Liver (tissue), 9 donors: Measurements from ENCODE around the gene INHBC. TPM values are rescaled to one million over a fixed set of nuclear protein-coding genes. Genes with fewer than 3 reads are reported as not detected.

ENCODE experiments used
- DNase-seq: peaks from one replicate; pipeline ENCODE4 v3.0.0-alpha.2; 2017; ENCODE audit warnings: low spot score
- H3K27ac ChIP-seq, 2 donors: one replicate each; pipeline ENCODE4 v1.7.0; 2013; ENCODE audit warnings: inconsistent platforms in 2 of 2, low read length in 2 of 2, control low read depth in 1 of 2, low read depth in 1 of 2, mild to moderate bottlenecking in 1 of 2
- H3K27me3 ChIP-seq, 4 donors: one replicate each; pipeline versions ENCODE4 v1.6.1 to v1.7.0; 2013; ENCODE audit warnings: low read length in 3 of 4, inconsistent platforms in 1 of 4, mild to moderate bottlenecking in 1 of 4, moderate library complexity in 1 of 4; ENCODE audit not compliant: control insufficient read depth in 4 of 4, insufficient read depth in 4 of 4
- H3K36me3 ChIP-seq, 4 donors: one replicate each; pipeline versions ENCODE4 v1.6.1 to v1.7.0; 2013; ENCODE audit warnings: low read length in 3 of 4, mild to moderate bottlenecking in 3 of 4, low read depth in 1 of 4, moderate library complexity in 1 of 4; ENCODE audit not compliant: control insufficient read depth in 4 of 4, insufficient read depth in 3 of 4
- H3K4me1 ChIP-seq, 4 donors: one replicate each; pipeline versions ENCODE4 v1.6.1 to v1.7.0; 2013; ENCODE audit warnings: low read length in 3 of 4, mild to moderate bottlenecking in 3 of 4, moderate library complexity in 1 of 4; ENCODE audit not compliant: control insufficient read depth in 4 of 4, insufficient read depth in 4 of 4
- H3K4me3 ChIP-seq, 3 donors: one replicate each; pipeline versions ENCODE4 v1.6.1 to v1.7.0; 2013; ENCODE audit warnings: low read length in 3 of 3, control low read depth in 1 of 3, low read depth in 1 of 3, mild to moderate bottlenecking in 1 of 3
- H3K9ac ChIP-seq, 2 donors: one replicate each; pipeline ENCODE4 v1.7.0; 2013; ENCODE audit warnings: low read length in 2 of 2, mild to moderate bottlenecking in 2 of 2, moderate library complexity in 2 of 2, control low read depth in 1 of 2, low read depth in 1 of 2
- H3K9me3 ChIP-seq, 4 donors: one replicate each; pipeline versions ENCODE4 v1.6.1 to v1.7.0; 2013; ENCODE audit warnings: low read length in 3 of 4; ENCODE audit not compliant: control insufficient read depth in 4 of 4
- ATF3 ChIP-seq: IDR thresholded peaks from 2 replicates; pipeline ENCODE4 v1.6.1; 2016; ENCODE audit warnings: antibody characterized with exemption
- CTCF ChIP-seq: fragments of 150-350 bp; IDR thresholded peaks from 2 replicates; pipeline ENCODE4 v1.5.1; 2017; ENCODE audit warnings: improper control_type of control experiment, low read depth, low read length; ENCODE audit not compliant: missing input control
- EGR1 ChIP-seq, 2 donors: IDR thresholded peaks; 2 replicates each; pipeline ENCODE4 v1.6.1; 2016 to 2018; ENCODE audit warnings: antibody characterized with exemption in 2 of 2, low read depth in 2 of 2
- FOXA1 ChIP-seq: IDR thresholded peaks from 2 replicates; pipeline ENCODE4 v1.6.1; 2016; ENCODE audit warnings: antibody characterized with exemption
- FOXA2 ChIP-seq: IDR thresholded peaks from 2 replicates; pipeline ENCODE4 v1.6.1; 2016; ENCODE audit warnings: antibody characterized with exemption
- GABPA ChIP-seq, 2 donors: IDR thresholded peaks in 1 of 2; conservative IDR thresholded peaks in 1 of 2; 2 replicates each; pipeline ENCODE4 v1.6.1; 2016; ENCODE audit warnings: antibody characterized with exemption in 2 of 2, mild to moderate bottlenecking in 1 of 2, moderate library complexity in 1 of 2
- HNF4A ChIP-seq, 2 donors: conservative IDR thresholded peaks; 2 replicates each; pipeline ENCODE4 v1.6.1; 2016; ENCODE audit warnings: antibody characterized with exemption in 2 of 2, mild to moderate bottlenecking in 2 of 2
- HNF4G ChIP-seq: IDR thresholded peaks from 2 replicates; pipeline ENCODE4 v1.6.1; 2016; ENCODE audit warnings: antibody characterized with exemption
- JUND ChIP-seq, 2 donors: IDR thresholded peaks; 2 replicates each; pipeline ENCODE4 v1.6.1; 2016; ENCODE audit warnings: antibody characterized with exemption in 2 of 2
- MAX ChIP-seq: IDR thresholded peaks from 2 replicates; pipeline ENCODE4 v1.6.1; 2016; ENCODE audit warnings: antibody characterized with exemption
- NR2F2 ChIP-seq: IDR thresholded peaks from 2 replicates; pipeline ENCODE4 v1.6.1; 2016; ENCODE audit warnings: antibody characterized with exemption
- RAD21 ChIP-seq, 2 donors: IDR thresholded peaks; 2 replicates each; pipeline ENCODE4 v1.6.1; 2016; ENCODE audit warnings: antibody characterized with exemption in 2 of 2, mild to moderate bottlenecking in 2 of 2
- RXRA ChIP-seq, 2 donors: IDR thresholded peaks; 2 replicates each; pipeline ENCODE4 v1.6.1; 2017 to 2018; ENCODE audit warnings: antibody characterized with exemption in 2 of 2, mild to moderate bottlenecking in 1 of 2
- SP1 ChIP-seq: IDR thresholded peaks from 2 replicates; pipeline ENCODE4 v1.6.1; 2018; ENCODE audit warnings: antibody characterized with exemption, mild to moderate bottlenecking
- TAF1 ChIP-seq: conservative IDR thresholded peaks from 2 replicates; pipeline ENCODE4 v1.6.1; 2016; ENCODE audit warnings: antibody characterized with exemption, mild to moderate bottlenecking
- YY1 ChIP-seq: IDR thresholded peaks from 2 replicates; pipeline ENCODE4 v1.6.1; 2016; ENCODE audit warnings: antibody characterized with exemption, mild to moderate bottlenecking
- WGBS: extraction: QIAGEN DNeasy Blood & Tissue Kit; methylation state at CpG from one replicate; pipeline ENCODE4 v1.1.7; 2013; 5-methylcytosine and 5-hydroxymethylcytosine counted together
- polyA plus RNA-seq, 2 donors: library from polyadenylated mRNA; stranded (reverse) in 1 of 2; unstranded in 1 of 2; fragments of 200-250 nt in 1 of 2; fragments of >200 nt in 1 of 2; fragmentation: Nextera tagmentation in 1 of 2; extraction: Ambion mirVana in 1 of 2; gene quantifications; one replicate each; pipeline versions ENCODE4 v1.2.1 to v1.2.3, GENCODE V29; 2013 to 2015
- total RNA-seq, 2 donors: library from RNA; depleted of rRNA; stranded (reverse); fragments of >200 nt; gene quantifications; one replicate each; pipeline ENCODE4 v1.2.3, GENCODE V29; 2014
- TF ChIP-seq, protein P1 (sequence below): IDR thresholded peaks from 2 replicates; pipeline ENCODE4 v1.6.1; 2016; ENCODE audit warnings: antibody characterized with exemption
- TF ChIP-seq, protein P2 (sequence below): IDR thresholded peaks from 2 replicates; pipeline ENCODE4 v1.6.1; 2016; ENCODE audit warnings: antibody characterized with exemption, mild to moderate bottlenecking
- donor health status: healthy.
- donor health status: healthy.
- donor health status: healthy.
- donor health status: healthy.
- donor health status: healthy.

INHBC gene
- total and polyA plus RNA-seq, 4 donors, result 2.8 to 134 (median 86.7) TPM

DNA sequence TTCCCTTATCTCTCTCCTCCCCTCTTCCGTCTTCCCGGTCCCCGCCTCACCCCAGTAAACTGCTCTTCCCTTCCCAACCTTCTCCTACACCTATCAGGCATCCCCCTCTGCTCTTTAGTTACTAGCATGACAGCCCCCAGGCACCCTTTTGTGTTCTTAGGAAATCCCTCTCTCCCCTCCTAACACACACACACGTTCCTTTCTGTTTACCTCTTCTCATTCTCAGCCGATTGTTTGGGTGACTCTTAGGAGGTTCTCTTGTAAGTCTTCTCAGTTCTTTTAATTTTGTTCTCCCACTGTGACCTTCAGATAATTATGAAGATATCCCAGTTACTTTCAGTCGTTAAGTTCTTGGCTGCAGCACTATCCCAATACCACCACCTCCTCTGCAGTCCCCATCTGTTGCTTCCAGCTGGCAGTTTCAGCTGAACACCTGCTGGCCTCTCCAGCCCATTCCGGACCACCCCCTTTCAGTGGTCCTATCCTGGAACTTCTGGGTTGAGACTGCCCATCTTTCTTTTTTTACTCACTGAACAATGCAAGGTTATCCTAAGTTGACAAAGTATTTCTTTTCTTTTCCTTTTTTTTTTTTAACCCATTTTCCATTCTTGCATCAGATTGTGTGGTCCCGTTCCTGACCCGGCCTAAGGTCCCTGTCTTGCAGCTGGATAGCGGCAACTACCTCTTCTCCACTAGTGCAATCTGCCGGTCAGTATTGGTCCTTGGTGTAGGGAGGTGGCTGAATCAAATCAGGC, 54.0 kb downstream of the INHBC start:
- TF ChIP-seq HNF4G, result no peak
- TF ChIP-seq RXRA (IDR thresholded peaks at IDR 0.05), result no peak
- TF ChIP-seq, protein P1, sequence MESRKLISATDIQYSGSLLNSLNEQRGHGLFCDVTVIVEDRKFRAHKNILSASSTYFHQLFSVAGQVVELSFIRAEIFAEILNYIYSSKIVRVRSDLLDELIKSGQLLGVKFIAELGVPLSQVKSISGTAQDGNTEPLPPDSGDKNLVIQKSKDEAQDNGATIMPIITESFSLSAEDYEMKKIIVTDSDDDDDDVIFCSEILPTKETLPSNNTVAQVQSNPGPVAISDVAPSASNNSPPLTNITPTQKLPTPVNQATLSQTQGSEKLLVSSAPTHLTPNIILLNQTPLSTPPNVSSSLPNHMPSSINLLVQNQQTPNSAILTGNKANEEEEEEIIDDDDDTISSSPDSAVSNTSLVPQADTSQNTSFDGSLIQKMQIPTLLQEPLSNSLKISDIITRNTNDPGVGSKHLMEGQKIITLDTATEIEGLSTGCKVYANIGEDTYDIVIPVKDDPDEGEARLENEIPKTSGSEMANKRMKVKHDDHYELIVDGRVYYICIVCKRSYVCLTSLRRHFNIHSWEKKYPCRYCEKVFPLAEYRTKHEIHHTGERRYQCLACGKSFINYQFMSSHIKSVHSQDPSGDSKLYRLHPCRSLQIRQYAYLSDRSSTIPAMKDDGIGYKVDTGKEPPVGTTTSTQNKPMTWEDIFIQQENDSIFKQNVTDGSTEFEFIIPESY, result no peak
- TF ChIP-seq GABPA (IDR thresholded peaks at IDR 0.05 in 1 of 2, conservative IDR thresholded peaks at IDR 0.05 in 1 of 2), result no peak
- TF ChIP-seq ATF3, result no peak
- H3K27ac ChIP-seq, result peak overlapping the region; percentile 62 to 70
- DNase-seq, result no peak
- no peaks in the 10 kb centered on the region for H3K27me3 ChIP-seq
- 27% methylated on average over 11 of the region's 11 CpGs for WGBS
- peaks cover 2 to 17% (median 11%) of the 10 kb centered on the region in 4 donors for H3K4me1 ChIP-seq
- H3K4me3 ChIP-seq, result peak overlapping the region; percentile 76 to 94 (median 88)
- H3K9me3 ChIP-seq, result no peaks in the 10 kb centered on the region
- peak overlapping the region; percentile 66 to 93 for H3K9ac ChIP-seq
- peaks cover 5 to 28% (median 18%) of the 10 kb centered on the region in 4 donors for H3K36me3 ChIP-seq

GRCh38 chr12:57489157-57489641, 54.6 kb downstream of the INHBC start:
- Histone ChIP-seq H3K4me1 (peaks cover 2 to 17% (median 11%) of the 10 kb centered on the region in 4 donors), H3K9ac (peak overlapping the region in 1 of 2 donors; percentile 93), H3K9me3 (no peaks in the 10 kb centered on the region), H3K36me3 (peaks cover 5 to 28% (median 18%) of the 10 kb centered on the region in 4 donors), H3K4me3 (peak overlapping the region in 2 of 3 donors; percentile 88 to 94), H3K27ac (no peak overlapping the region), H3K27me3 (no peaks in the 10 kb centered on the region)
- WGBS, result 95% methylated on average over 5 of the region's 5 CpGs
- no peak for DNase-seq
- no peak for TF ChIP-seq NR2F2
- no peak for TF ChIP-seq MAX
- TF ChIP-seq HNF4G, result no peak
- no peak for TF ChIP-seq SP1
- no peak for TF ChIP-seq JUND (IDR thresholded peaks at IDR 0.05)
- no peak for TF ChIP-seq FOXA1
- TF ChIP-seq CTCF, result no peak
- TF ChIP-seq FOXA2, result no peak
- TF ChIP-seq, protein P2, sequence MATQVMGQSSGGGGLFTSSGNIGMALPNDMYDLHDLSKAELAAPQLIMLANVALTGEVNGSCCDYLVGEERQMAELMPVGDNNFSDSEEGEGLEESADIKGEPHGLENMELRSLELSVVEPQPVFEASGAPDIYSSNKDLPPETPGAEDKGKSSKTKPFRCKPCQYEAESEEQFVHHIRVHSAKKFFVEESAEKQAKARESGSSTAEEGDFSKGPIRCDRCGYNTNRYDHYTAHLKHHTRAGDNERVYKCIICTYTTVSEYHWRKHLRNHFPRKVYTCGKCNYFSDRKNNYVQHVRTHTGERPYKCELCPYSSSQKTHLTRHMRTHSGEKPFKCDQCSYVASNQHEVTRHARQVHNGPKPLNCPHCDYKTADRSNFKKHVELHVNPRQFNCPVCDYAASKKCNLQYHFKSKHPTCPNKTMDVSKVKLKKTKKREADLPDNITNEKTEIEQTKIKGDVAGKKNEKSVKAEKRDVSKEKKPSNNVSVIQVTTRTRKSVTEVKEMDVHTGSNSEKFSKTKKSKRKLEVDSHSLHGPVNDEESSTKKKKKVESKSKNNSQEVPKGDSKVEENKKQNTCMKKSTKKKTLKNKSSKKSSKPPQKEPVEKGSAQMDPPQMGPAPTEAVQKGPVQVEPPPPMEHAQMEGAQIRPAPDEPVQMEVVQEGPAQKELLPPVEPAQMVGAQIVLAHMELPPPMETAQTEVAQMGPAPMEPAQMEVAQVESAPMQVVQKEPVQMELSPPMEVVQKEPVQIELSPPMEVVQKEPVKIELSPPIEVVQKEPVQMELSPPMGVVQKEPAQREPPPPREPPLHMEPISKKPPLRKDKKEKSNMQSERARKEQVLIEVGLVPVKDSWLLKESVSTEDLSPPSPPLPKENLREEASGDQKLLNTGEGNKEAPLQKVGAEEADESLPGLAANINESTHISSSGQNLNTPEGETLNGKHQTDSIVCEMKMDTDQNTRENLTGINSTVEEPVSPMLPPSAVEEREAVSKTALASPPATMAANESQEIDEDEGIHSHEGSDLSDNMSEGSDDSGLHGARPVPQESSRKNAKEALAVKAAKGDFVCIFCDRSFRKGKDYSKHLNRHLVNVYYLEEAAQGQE, result no peak
- TF ChIP-seq RXRA (IDR thresholded peaks at IDR 0.05), result no peak
- TF ChIP-seq GABPA (IDR thresholded peaks at IDR 0.05 in 1 of 2, conservative IDR thresholded peaks at IDR 0.05 in 1 of 2), result no peak
- TF ChIP-seq HNF4A (conservative IDR thresholded peaks at IDR 0.05), result no peak
- TF ChIP-seq RAD21 (IDR thresholded peaks at IDR 0.05), result no peak
- TF ChIP-seq, protein P1, result no peak
- TF ChIP-seq TAF1, result no peak
- no peak for TF ChIP-seq EGR1 (IDR thresholded peaks at IDR 0.05; ENCODE audit: low read depth in 2 of 2)
- no peak for TF ChIP-seq ATF3
- no peak for TF ChIP-seq YY1
